ENCODE data around the gene CORO2B. TPM values are rescaled to one million over a fixed set of nuclear protein-coding genes. Genes with fewer than 3 reads are reported as not detected.

CORO2B gene
- total RNA-seq, 1 donor from 2014 or later: 0.16 TPM

- Mint-ChIP-seq H3K27ac (no peak overlapping the region), H3K27me3 (peaks cover 3% of the 10 kb centered on the region), H3K4me3 (no peak overlapping the region), H3K4me1 (no peaks in the 10 kb centered on the region), H3K9me3 (no peaks in the 10 kb centered on the region), H3K36me3 (ENCODE audit: low read depth) (no peaks in the 10 kb centered on the region)
- intact Hi-C loops (cut with micrococcal nuclease): loop anchor here (10.0 kb wide), 1 partner anchor 63 kb away; no protein-coding TSS in a partner anchor
- DNase-seq: no peak
Measured at GRCh38 chr15:68632101-68632500, 53.3 kb downstream of the CORO2B start.

GRCh38 chr15:68633231-68634121 is 54.7 kb downstream of the CORO2B start:
- DNase-seq: no peak
- no peaks in the 10 kb centered on the region for H3K36me3 Mint-ChIP-seq (ENCODE audit: low read depth)
- H3K27me3 Mint-ChIP-seq: peaks cover 4% of the 10 kb centered on the region
- H3K27ac Mint-ChIP-seq: no peak overlapping the region
- H3K4me3 Mint-ChIP-seq: no peak overlapping the region
- no peaks in the 10 kb centered on the region for H3K4me1 Mint-ChIP-seq
- H3K9me3 Mint-ChIP-seq: no peaks in the 10 kb centered on the region
- intact Hi-C loops (cut with micrococcal nuclease): loop anchor here (10.0 kb wide), 1 partner anchor 61 kb away; no protein-coding TSS in a partner anchor

GRCh38 chr15:68634122-68634482 is 55.3 kb downstream of the CORO2B start:
- no peaks in the 10 kb centered on the region for H3K4me1 Mint-ChIP-seq
- DNase-seq: no peak
- H3K4me3 Mint-ChIP-seq: no peak overlapping the region
- no peaks in the 10 kb centered on the region for H3K9me3 Mint-ChIP-seq
- peaks cover 2% of the 10 kb centered on the region for H3K27me3 Mint-ChIP-seq
- H3K27ac Mint-ChIP-seq: no peak overlapping the region
- intact Hi-C loops (cut with micrococcal nuclease): loop anchor here (10.0 kb wide), 1 partner anchor 61 kb away; no protein-coding TSS in a partner anchor
- H3K36me3 Mint-ChIP-seq (ENCODE audit: low read depth): no peaks in the 10 kb centered on the region

GRCh38 chr15:68634531-68634930 is 55.7 kb downstream of the CORO2B start:
- Mint-ChIP-seq H3K4me3 (no peak overlapping the region), H3K4me1 (no peaks in the 10 kb centered on the region), H3K27me3 (peaks cover 2% of the 10 kb centered on the region), H3K36me3 (ENCODE audit: low read depth) (no peaks in the 10 kb centered on the region), H3K27ac (no peak overlapping the region), H3K9me3 (no peaks in the 10 kb centered on the region)
- DNase-seq: no peak
- intact Hi-C loops (cut with micrococcal nuclease): loop anchor here (10.0 kb wide), 1 partner anchor 60 kb away; no protein-coding TSS in a partner anchor

GRCh38 chr15:68635141-68635540 is 56.3 kb downstream of the CORO2B start:
- H3K4me1 Mint-ChIP-seq: no peaks in the 10 kb centered on the region
- no peak overlapping the region for H3K4me3 Mint-ChIP-seq
- H3K9me3 Mint-ChIP-seq: no peaks in the 10 kb centered on the region
- H3K36me3 Mint-ChIP-seq (ENCODE audit: low read depth): no peaks in the 10 kb centered on the region
- H3K27ac Mint-ChIP-seq: no peak overlapping the region
- peaks cover 2% of the 10 kb centered on the region for H3K27me3 Mint-ChIP-seq
- DNase-seq: no peak
- intact Hi-C loops (cut with micrococcal nuclease): loop anchor here (10.0 kb wide), 1 partner anchor 60 kb away; no protein-coding TSS in a partner anchor

GRCh38 chr15:68636256-68636655 is 57.5 kb downstream of the CORO2B start:
- intact Hi-C loops (cut with micrococcal nuclease): loop anchor here (10.0 kb wide), 1 partner anchor 59 kb away; no protein-coding TSS in a partner anchor
- no peak for DNase-seq
- Mint-ChIP-seq H3K36me3 (ENCODE audit: low read depth) (no peaks in the 10 kb centered on the region), H3K27me3 (peaks cover 2% of the 10 kb centered on the region), H3K4me1 (no peaks in the 10 kb centered on the region), H3K27ac (no peak overlapping the region), H3K4me3 (no peak overlapping the region), H3K9me3 (no peaks in the 10 kb centered on the region)

GRCh38 chr15:68637767-68638404 is 59.1 kb downstream of the CORO2B start:
- DNase-seq: no peak
- no peaks in the 10 kb centered on the region for H3K4me1 Mint-ChIP-seq
- H3K27ac Mint-ChIP-seq: no peak overlapping the region
- H3K27me3 Mint-ChIP-seq: peaks cover 2% of the 10 kb centered on the region
- H3K9me3 Mint-ChIP-seq: no peaks in the 10 kb centered on the region
- intact Hi-C loops (cut with micrococcal nuclease): loop anchor here (10.0 kb wide), 1 partner anchor 57 kb away; no protein-coding TSS in a partner anchor
- no peak overlapping the region for H3K4me3 Mint-ChIP-seq
- no peaks in the 10 kb centered on the region for H3K36me3 Mint-ChIP-seq (ENCODE audit: low read depth)

GRCh38 chr15:68638953-68639515 is 60.2 kb downstream of the CORO2B start:
- intact Hi-C loops (cut with micrococcal nuclease): loop anchor here (10.0 kb wide), 1 partner anchor 56 kb away; no protein-coding TSS in a partner anchor

GRCh38 chr15:68639926-68640600 is 61.3 kb downstream of the CORO2B start:
- H3K27ac Mint-ChIP-seq: no peak overlapping the region
- H3K9me3 Mint-ChIP-seq: no peaks in the 10 kb centered on the region
- no peaks in the 10 kb centered on the region for H3K36me3 Mint-ChIP-seq (ENCODE audit: low read depth)
- no peak overlapping the region for H3K4me3 Mint-ChIP-seq
- DNase-seq: no peak
- H3K4me1 Mint-ChIP-seq: no peaks in the 10 kb centered on the region
- intact Hi-C loops (cut with micrococcal nuclease): loop anchor here (10.0 kb wide), 1 partner anchor 55 kb away; no protein-coding TSS in a partner anchor
- H3K27me3 Mint-ChIP-seq: peaks cover 2% of the 10 kb centered on the region

More at GRCh38 chr15:68638953-68639515, 60.2 kb downstream of the CORO2B start:
- H3K4me1 Mint-ChIP-seq: no peaks in the 10 kb centered on the region
- no peak overlapping the region for H3K4me3 Mint-ChIP-seq
- H3K27ac Mint-ChIP-seq: no peak overlapping the region
- H3K36me3 Mint-ChIP-seq (ENCODE audit: low read depth): no peaks in the 10 kb centered on the region
- H3K27me3 Mint-ChIP-seq: peaks cover 2% of the 10 kb centered on the region
- H3K9me3 Mint-ChIP-seq: no peaks in the 10 kb centered on the region
- DNase-seq: no peak

GRCh38 chr15:68640791-68641331 is 62.1 kb downstream of the CORO2B start:
- Mint-ChIP-seq H3K27me3 (peaks cover 2% of the 10 kb centered on the region), H3K27ac (no peak overlapping the region), H3K36me3 (ENCODE audit: low read depth) (no peaks in the 10 kb centered on the region), H3K4me3 (no peak overlapping the region), H3K9me3 (no peaks in the 10 kb centered on the region), H3K4me1 (no peaks in the 10 kb centered on the region)
- DNase-seq: no peak
- intact Hi-C loops (cut with micrococcal nuclease): no loop called here

GRCh38 chr15:68641376-68641775 is 62.6 kb downstream of the CORO2B start:
- no peaks in the 10 kb centered on the region for H3K36me3 Mint-ChIP-seq (ENCODE audit: low read depth)
- H3K9me3 Mint-ChIP-seq: no peaks in the 10 kb centered on the region

GRCh38 chr15:68642491-68642845 is 63.7 kb downstream of the CORO2B start:
- Mint-ChIP-seq H3K36me3 (ENCODE audit: low read depth) (no peaks in the 10 kb centered on the region), H3K9me3 (no peaks in the 10 kb centered on the region), H3K4me1 (no peaks in the 10 kb centered on the region), H3K27ac (no peak overlapping the region), H3K27me3 (peaks cover 2% of the 10 kb centered on the region), H3K4me3 (no peak overlapping the region)
- intact Hi-C loops (cut with micrococcal nuclease): no loop called here
- no peak for DNase-seq

More at GRCh38 chr15:68641376-68641775, 62.6 kb downstream of the CORO2B start:
- intact Hi-C loops (cut with micrococcal nuclease): no loop called here
- no peak for DNase-seq
- Mint-ChIP-seq H3K27me3 (peaks cover 2% of the 10 kb centered on the region), H3K27ac (no peak overlapping the region), H3K4me1 (no peaks in the 10 kb centered on the region), H3K4me3 (no peak overlapping the region)

- H3K4me3 Mint-ChIP-seq: no peak overlapping the region
- intact Hi-C loops (cut with micrococcal nuclease): no loop called here
- H3K9me3 Mint-ChIP-seq: no peaks in the 10 kb centered on the region
- H3K27ac Mint-ChIP-seq: no peak overlapping the region
- no peaks in the 10 kb centered on the region for H3K36me3 Mint-ChIP-seq (ENCODE audit: low read depth)
- DNase-seq: no peak
- no peaks in the 10 kb centered on the region for H3K4me1 Mint-ChIP-seq
- H3K27me3 Mint-ChIP-seq: no peaks in the 10 kb centered on the region
Measured at GRCh38 chr15:68643216-68643830, 64.5 kb downstream of the CORO2B start.

Data from activated CD4-positive, alpha-beta T cell treated with anti-CD3 and anti-CD28 coated beads, Interleukin-2, amount 10 ng/mL, durations not matched to agents 24 days and 14 days (primary cell).